Trophoblast cell (in vitro differentiated cells and primary cell): ENCODE results near the gene EGR1.

Experiments used
- DNase-seq, 2 donors: peaks; one replicate each; pipeline ENCODE4 v3.0.0-alpha.2; 2016
- H2AFZ ChIP-seq: 2 replicates; pipeline ENCODE4 v1.6.1; 2013; ENCODE audit warnings: low read length, moderate library complexity, mild to moderate bottlenecking; ENCODE audit not compliant: insufficient read depth, poor library complexity
- H2AK5ac ChIP-seq: 2 replicates; pipeline ENCODE4 v1.6.1; 2013; ENCODE audit warnings: mild to moderate bottlenecking, low read length
- H2BK120ac ChIP-seq: 2 replicates; pipeline ENCODE4 v1.6.1; 2013; ENCODE audit warnings: low read length, mild to moderate bottlenecking, moderate library complexity; ENCODE audit not compliant: insufficient read depth, poor library complexity
- H2BK12ac ChIP-seq: 2 replicates; pipeline ENCODE4 v1.6.1; 2013; ENCODE audit warnings: mild to moderate bottlenecking, low read length, moderate library complexity
- H2BK5ac ChIP-seq: 2 replicates; pipeline ENCODE4 v1.6.1; 2013; ENCODE audit warnings: low read length, low read depth, moderate library complexity, mild to moderate bottlenecking; ENCODE audit not compliant: poor library complexity
- H3K14ac ChIP-seq: 2 replicates; pipeline ENCODE4 v1.6.1; 2013; ENCODE audit warnings: mild to moderate bottlenecking, low read length
- H3K18ac ChIP-seq: 2 replicates; pipeline ENCODE4 v1.6.1; 2013; ENCODE audit warnings: mild to moderate bottlenecking, low read length
- H3K23ac ChIP-seq: 2 replicates; pipeline ENCODE4 v1.6.1; 2013; ENCODE audit warnings: low read length
- H3K27ac ChIP-seq: 2 replicates; pipeline ENCODE4 v1.5.1; 2013; ENCODE audit warnings: low read depth, mild to moderate bottlenecking, inconsistent platforms, low read length, moderate library complexity
- H3K27me3 ChIP-seq: 2 replicates; pipeline ENCODE4 v1.6.1; 2013; ENCODE audit warnings: inconsistent platforms, mild to moderate bottlenecking, low read length, moderate library complexity; ENCODE audit not compliant: insufficient read depth
- H3K36me3 ChIP-seq, 2 experiments: 1 replicate in 1 of 2; 2 replicates in 1 of 2; pipeline ENCODE4 v1.6.1; 2013; ENCODE audit warnings: low read length in 2 of 2, mild to moderate bottlenecking in 2 of 2, moderate library complexity in 1 of 2; ENCODE audit not compliant: insufficient read depth in 2 of 2, control insufficient read depth in 1 of 2
- H3K4ac ChIP-seq: 2 replicates; pipeline ENCODE4 v1.6.1; 2013; ENCODE audit warnings: low read depth, mild to moderate bottlenecking, low read length, moderate library complexity
- H3K4me1 ChIP-seq, 2 experiments: 1 replicate in 1 of 2; 2 replicates in 1 of 2; pipeline ENCODE4 v1.6.1; 2013; ENCODE audit warnings: low read length in 2 of 2, mild to moderate bottlenecking in 2 of 2, moderate library complexity in 1 of 2; ENCODE audit not compliant: insufficient read depth in 2 of 2, control insufficient read depth in 1 of 2
- H3K4me2 ChIP-seq: 2 replicates; pipeline ENCODE4 v1.6.1; 2013; ENCODE audit warnings: inconsistent platforms, mild to moderate bottlenecking, low read length, moderate library complexity
- H3K4me3 ChIP-seq: 2 replicates; pipeline ENCODE4 v1.5.1; 2013; ENCODE audit warnings: mild to moderate bottlenecking, low read depth, low read length, inconsistent platforms
- H3K79me1 ChIP-seq: one replicate; pipeline ENCODE4 v1.6.1; 2013; ENCODE audit warnings: low read length
- H3K79me2 ChIP-seq: 2 replicates; pipeline ENCODE4 v1.6.1; 2013; ENCODE audit warnings: low read length, mild to moderate bottlenecking; ENCODE audit not compliant: control insufficient read depth, insufficient read depth, poor library complexity
- H3K9ac ChIP-seq: 2 replicates; pipeline ENCODE4 v1.6.1; 2013; ENCODE audit warnings: mild to moderate bottlenecking, low read length
- H3K9me3 ChIP-seq: 2 replicates; pipeline ENCODE4 v1.6.1; 2013; ENCODE audit warnings: low read depth, mild to moderate bottlenecking, control low read depth, inconsistent platforms, low read length; ENCODE audit not compliant: insufficient read depth
- H4K12ac ChIP-seq: 2 replicates; pipeline ENCODE4 v1.6.1; 2013; ENCODE audit warnings: low read depth, mild to moderate bottlenecking, low read length, moderate library complexity
- H4K8ac ChIP-seq: 2 replicates; pipeline ENCODE4 v1.6.1; 2013; ENCODE audit warnings: low read depth, mild to moderate bottlenecking, low read length, moderate library complexity
- H4K91ac ChIP-seq: one replicate; pipeline ENCODE4 v1.6.1; 2013; ENCODE audit warnings: low read depth, mild to moderate bottlenecking, low read length, moderate library complexity
- WGBS: extraction: QIAGEN DNeasy Blood & Tissue Kit; methylation state at CpG from one replicate; pipeline ENCODE4 v1.1.7; 2013; ENCODE audit warnings: missing lambda C conversion rate; ENCODE audit not compliant: insufficient read length, insufficient coverage; ENCODE audit errors: extremely low coverage; 5-methylcytosine and 5-hydroxymethylcytosine counted together

Gene EGR1

DNA sequence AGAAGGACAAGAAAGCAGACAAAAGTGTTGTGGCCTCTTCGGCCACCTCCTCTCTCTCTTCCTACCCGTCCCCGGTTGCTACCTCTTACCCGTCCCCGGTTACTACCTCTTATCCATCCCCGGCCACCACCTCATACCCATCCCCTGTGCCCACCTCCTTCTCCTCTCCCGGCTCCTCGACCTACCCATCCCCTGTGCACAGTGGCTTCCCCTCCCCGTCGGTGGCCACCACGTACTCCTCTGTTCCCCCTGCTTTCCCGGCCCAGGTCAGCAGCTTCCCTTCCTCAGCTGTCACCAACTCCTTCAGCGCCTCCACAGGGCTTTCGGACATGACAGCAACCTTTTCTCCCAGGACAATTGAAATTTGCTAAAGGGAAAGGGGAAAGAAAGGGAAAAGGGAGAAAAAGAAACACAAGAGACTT is 2.4 kb downstream of the EGR1 start:
- H3K9ac ChIP-seq: no peak overlapping the region
- peaks cover 11% of the 10 kb centered on the region for H3K79me1 ChIP-seq
- H2BK5ac ChIP-seq: no peak overlapping the region
- WGBS: no CpG with 5 or more reads among the region's 14 CpGs
- no peak overlapping the region for H2AFZ ChIP-seq
- H3K18ac ChIP-seq: no peak overlapping the region
- H2BK120ac ChIP-seq: no peak overlapping the region
- peaks cover 3% of the 10 kb centered on the region for H3K9me3 ChIP-seq
- no peak overlapping the region for H2BK12ac ChIP-seq
- H3K4ac ChIP-seq: no peak overlapping the region
- H3K27ac ChIP-seq: no peak overlapping the region
- H3K4me2 ChIP-seq: no peak overlapping the region
- peaks cover 7 to 10% of the 10 kb centered on the region in 2 experiments for H3K4me1 ChIP-seq
- no peak overlapping the region for H3K4me3 ChIP-seq
- H3K23ac ChIP-seq: no peak overlapping the region
- peak in 1 of 2 donors; percentile 18 for DNase-seq
- no peak overlapping the region for H4K8ac ChIP-seq
- H3K14ac ChIP-seq: no peak overlapping the region
- H4K91ac ChIP-seq: no peak overlapping the region
- peaks cover 7 to 10% of the 10 kb centered on the region in 2 experiments for H3K36me3 ChIP-seq
- H3K79me2 ChIP-seq: peaks cover 4% of the 10 kb centered on the region
- H4K12ac ChIP-seq: no peak overlapping the region
- H3K27me3 ChIP-seq: no peaks in the 10 kb centered on the region
- no peak overlapping the region for H2AK5ac ChIP-seq

DNA sequence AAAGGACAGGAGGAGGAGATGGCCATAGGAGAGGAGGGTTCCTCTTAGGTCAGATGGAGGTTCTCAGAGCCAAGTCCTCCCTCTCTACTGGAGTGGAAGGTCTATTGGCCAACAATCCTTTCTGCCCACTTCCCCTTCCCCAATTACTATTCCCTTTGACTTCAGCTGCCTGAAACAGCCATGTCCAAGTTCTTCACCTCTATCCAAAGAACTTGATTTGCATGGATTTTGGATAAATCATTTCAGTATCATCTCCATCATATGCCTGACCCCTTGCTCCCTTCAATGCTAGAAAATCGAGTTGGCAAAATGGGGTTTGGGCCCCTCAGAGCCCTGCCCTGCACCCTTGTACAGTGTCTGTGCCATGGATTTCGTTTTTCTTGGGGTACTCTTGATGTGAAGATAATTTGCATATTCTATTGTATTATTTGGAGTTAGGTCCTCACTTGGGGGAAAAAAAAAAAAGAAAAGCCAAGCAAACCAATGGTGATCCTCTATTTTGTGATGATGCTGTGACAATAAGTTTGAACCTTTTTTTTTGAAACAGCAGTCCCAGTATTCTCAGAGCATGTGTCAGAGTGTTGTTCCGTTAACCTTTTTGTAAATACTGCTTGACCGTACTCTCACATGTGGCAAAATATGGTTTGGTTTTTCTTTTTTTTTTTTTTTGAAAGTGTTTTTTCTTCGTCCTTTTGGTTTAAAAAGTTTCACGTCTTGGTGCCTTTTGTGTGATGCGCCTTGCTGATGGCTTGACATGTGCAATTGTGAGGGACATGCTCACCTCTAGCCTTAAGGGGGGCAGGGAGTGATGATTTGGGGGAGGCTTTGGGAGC is 3.1 kb downstream of the EGR1 start:
- no peak overlapping the region for H4K8ac ChIP-seq
- H2BK5ac ChIP-seq: no peak overlapping the region
- H4K91ac ChIP-seq: no peak overlapping the region
- no peak overlapping the region for H2AK5ac ChIP-seq
- H3K79me2 ChIP-seq: peaks cover 4% of the 10 kb centered on the region
- no peak overlapping the region for H3K18ac ChIP-seq
- peak in 1 of 2 donors; percentile 51 for DNase-seq
- H3K23ac ChIP-seq: no peak overlapping the region
- no peaks in the 10 kb centered on the region for H3K27me3 ChIP-seq
- no peak overlapping the region for H3K4me2 ChIP-seq
- no peak overlapping the region for H3K9ac ChIP-seq
- H3K14ac ChIP-seq: no peak overlapping the region
- H3K4me3 ChIP-seq: no peak overlapping the region
- peaks cover 7 to 10% of the 10 kb centered on the region in 2 experiments for H3K36me3 ChIP-seq
- no peak overlapping the region for H2BK12ac ChIP-seq
- H3K27ac ChIP-seq: no peak overlapping the region
- H3K4ac ChIP-seq: no peak overlapping the region
- peaks cover 3% of the 10 kb centered on the region for H3K9me3 ChIP-seq
- no peak overlapping the region for H2BK120ac ChIP-seq
- H4K12ac ChIP-seq: no peak overlapping the region
- no peak overlapping the region for H2AFZ ChIP-seq
- H3K4me1 ChIP-seq: peaks cover 7 to 9% of the 10 kb centered on the region in 2 experiments
- no CpG with 5 or more reads among the region's 7 CpGs for WGBS
- H3K79me1 ChIP-seq: peaks cover 11% of the 10 kb centered on the region

DNA sequence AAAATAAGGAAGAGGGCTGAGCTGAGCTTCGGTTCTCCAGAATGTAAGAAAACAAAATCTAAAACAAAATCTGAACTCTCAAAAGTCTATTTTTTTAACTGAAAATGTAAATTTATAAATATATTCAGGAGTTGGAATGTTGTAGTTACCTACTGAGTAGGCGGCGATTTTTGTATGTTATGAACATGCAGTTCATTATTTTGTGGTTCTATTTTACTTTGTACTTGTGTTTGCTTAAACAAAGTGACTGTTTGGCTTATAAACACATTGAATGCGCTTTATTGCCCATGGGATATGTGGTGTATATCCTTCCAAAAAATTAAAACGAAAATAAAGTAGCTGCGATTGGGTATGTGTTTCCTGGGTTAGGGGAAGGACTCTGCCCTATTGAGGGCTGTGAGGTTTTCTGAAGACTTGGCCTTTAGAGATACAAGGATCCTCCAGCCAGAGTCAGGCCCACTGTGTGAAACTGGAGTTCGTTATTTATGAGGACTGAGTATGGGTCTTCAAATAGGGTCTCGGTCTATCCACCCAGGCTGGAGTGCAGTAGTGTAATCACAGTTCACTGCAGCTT is 3.8 kb downstream of the EGR1 start:
- Histone ChIP-seq H4K12ac (no peak overlapping the region), H2AFZ (no peak overlapping the region), H3K79me1 (peaks cover 8% of the 10 kb centered on the region), H3K27me3 (no peaks in the 10 kb centered on the region), H3K14ac (no peak overlapping the region), H3K23ac (no peak overlapping the region), H3K4ac (no peak overlapping the region), H4K8ac (no peak overlapping the region), H3K4me3 (no peak overlapping the region), H2BK5ac (no peak overlapping the region), H3K27ac (no peak overlapping the region), H2AK5ac (no peak overlapping the region), H3K4me2 (no peak overlapping the region), H2BK12ac (no peak overlapping the region), H3K9me3 (peaks cover 3% of the 10 kb centered on the region), H4K91ac (no peak overlapping the region), H3K36me3 (peaks cover 7 to 10% of the 10 kb centered on the region in 2 experiments), H2BK120ac (no peak overlapping the region), H3K18ac (no peak overlapping the region), H3K9ac (no peak overlapping the region), H3K4me1 (peaks cover 7 to 9% of the 10 kb centered on the region in 2 experiments), H3K79me2 (no peaks in the 10 kb centered on the region)
- DNase-seq: peak in 1 of 2 donors; percentile 69
- no CpG with 5 or more reads among the region's 8 CpGs for WGBS

DNA sequence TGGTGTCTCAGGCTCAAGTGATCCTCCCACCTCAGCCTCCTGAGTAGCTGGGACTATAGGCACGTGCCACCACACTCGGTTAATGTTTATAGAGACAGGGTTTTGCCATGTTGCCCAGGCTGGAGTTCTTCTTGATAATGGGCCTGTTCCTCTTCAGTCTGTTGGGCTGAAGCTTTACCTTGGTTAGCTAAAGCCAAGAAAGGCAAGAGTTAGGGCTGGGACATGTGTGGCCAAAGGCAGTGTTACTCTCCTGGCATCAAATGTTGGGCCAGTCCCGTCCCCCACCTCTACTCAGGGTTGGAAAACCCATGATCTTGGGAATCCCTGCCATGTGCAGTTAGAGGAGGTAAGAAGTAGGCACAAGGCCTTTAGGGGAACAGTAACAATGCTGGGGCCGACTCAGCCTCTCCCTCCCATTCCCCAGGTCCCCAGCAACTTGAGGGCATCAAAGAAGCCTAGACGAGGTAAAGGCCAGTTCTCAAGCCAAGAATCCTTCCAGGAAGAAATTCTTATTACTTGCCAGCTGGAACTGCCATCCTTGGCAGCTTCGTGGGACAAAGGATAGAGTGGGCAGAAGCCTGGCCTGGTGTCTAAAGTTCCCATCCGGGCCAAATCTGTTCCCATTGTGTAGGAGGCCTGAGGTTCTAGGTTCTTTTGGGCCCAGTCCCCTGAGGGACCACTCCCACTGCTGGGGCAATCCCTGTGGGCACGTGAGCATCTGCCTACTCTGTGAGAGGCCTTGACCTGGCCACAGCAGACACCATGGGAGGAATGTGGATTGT is 4.5 kb downstream of the EGR1 start:
- H2BK12ac ChIP-seq: no peak overlapping the region
- H3K79me2 ChIP-seq: no peaks in the 10 kb centered on the region
- H3K4me3 ChIP-seq: no peak overlapping the region
- DNase-seq: peak; percentile 66 to 81
- H2BK120ac ChIP-seq: no peak overlapping the region
- peak overlapping the region; percentile 49 for H3K23ac ChIP-seq
- H3K79me1 ChIP-seq: peaks cover 3% of the 10 kb centered on the region
- no peak overlapping the region for H4K91ac ChIP-seq
- whole genome bisulfite sequencing: no CpG with 5 or more reads among the region's 8 CpGs
- H3K36me3 ChIP-seq: peaks cover 7 to 10% of the 10 kb centered on the region in 2 experiments
- no peak overlapping the region for H4K8ac ChIP-seq
- H3K4me2 ChIP-seq: no peak overlapping the region
- H3K27me3 ChIP-seq: no peaks in the 10 kb centered on the region
- no peak overlapping the region for H2AFZ ChIP-seq
- no peak overlapping the region for H3K4ac ChIP-seq
- H3K4me1 ChIP-seq: peaks cover 7 to 9% of the 10 kb centered on the region in 2 experiments
- no peak overlapping the region for H3K18ac ChIP-seq
- no peak overlapping the region for H3K27ac ChIP-seq
- H2AK5ac ChIP-seq: no peak overlapping the region
- H3K9ac ChIP-seq: no peak overlapping the region
- H2BK5ac ChIP-seq: no peak overlapping the region
- H4K12ac ChIP-seq: no peak overlapping the region
- H3K9me3 ChIP-seq: peaks cover 3% of the 10 kb centered on the region
- H3K14ac ChIP-seq: no peak overlapping the region
